Left cardiac atrium (tissue), 2 donors: Measurements from ENCODE around the gene NPC1. TPM values are rescaled to one million over a fixed set of nuclear protein-coding genes. Genes with fewer than 3 reads are reported as not detected.

Source experiments
- total RNA-seq, 2 donors: library from RNA; stranded (reverse); fragmentation: NEBNext Ultra II Directional; extraction: Animal tissue kit (Norgen Biotek cat#: 25700); gene quantifications; one replicate each; pipeline ENCODE4 v1.2.1, GENCODE V29; 2021
- donor health status: DM: no; HTN: yes; CAD: no; lungs with severe emphysema.
- donor health status: DM: yes; HTN: yes; CAD: no.

NPC1 gene
- total RNA-seq, 2 donors from 2014 or later = 17.1 to 29.7 TPM

Other genes with a start within 250 kb of the NPC1 start
- gene RIOK3, start 133.2 kb downstream of the NPC1 start, total RNA-seq = 10 to 100 TPM; 42.4 to 49.1 TPM
- gene RMC1, start 83.0 kb downstream of the NPC1 start, total RNA-seq = 10 to 100 TPM; 12.8 to 18.6 TPM
- gene ANKRD29, start 76.4 kb upstream of the NPC1 start, total RNA-seq = 1 to 10 TPM; 4.7 to 8.5 TPM
- 1 to 10 TPM; 5.6 to 6.7 TPM for gene LAMA3, start 102.9 kb upstream of the NPC1 start, total RNA-seq